GM12872 (cell line): ENCODE results near the gene CCDC9B.

ENCODE experiments used
- TF ChIP-seq, protein P1 (sequence below): IDR thresholded peaks from 3 replicates; pipeline ENCODE4 v1.5.1; 2011; ENCODE audit warnings: low read depth, mild to moderate bottlenecking, low read length, moderate library complexity; ENCODE audit not compliant: insufficient read depth

The CCDC9B gene

DNA sequence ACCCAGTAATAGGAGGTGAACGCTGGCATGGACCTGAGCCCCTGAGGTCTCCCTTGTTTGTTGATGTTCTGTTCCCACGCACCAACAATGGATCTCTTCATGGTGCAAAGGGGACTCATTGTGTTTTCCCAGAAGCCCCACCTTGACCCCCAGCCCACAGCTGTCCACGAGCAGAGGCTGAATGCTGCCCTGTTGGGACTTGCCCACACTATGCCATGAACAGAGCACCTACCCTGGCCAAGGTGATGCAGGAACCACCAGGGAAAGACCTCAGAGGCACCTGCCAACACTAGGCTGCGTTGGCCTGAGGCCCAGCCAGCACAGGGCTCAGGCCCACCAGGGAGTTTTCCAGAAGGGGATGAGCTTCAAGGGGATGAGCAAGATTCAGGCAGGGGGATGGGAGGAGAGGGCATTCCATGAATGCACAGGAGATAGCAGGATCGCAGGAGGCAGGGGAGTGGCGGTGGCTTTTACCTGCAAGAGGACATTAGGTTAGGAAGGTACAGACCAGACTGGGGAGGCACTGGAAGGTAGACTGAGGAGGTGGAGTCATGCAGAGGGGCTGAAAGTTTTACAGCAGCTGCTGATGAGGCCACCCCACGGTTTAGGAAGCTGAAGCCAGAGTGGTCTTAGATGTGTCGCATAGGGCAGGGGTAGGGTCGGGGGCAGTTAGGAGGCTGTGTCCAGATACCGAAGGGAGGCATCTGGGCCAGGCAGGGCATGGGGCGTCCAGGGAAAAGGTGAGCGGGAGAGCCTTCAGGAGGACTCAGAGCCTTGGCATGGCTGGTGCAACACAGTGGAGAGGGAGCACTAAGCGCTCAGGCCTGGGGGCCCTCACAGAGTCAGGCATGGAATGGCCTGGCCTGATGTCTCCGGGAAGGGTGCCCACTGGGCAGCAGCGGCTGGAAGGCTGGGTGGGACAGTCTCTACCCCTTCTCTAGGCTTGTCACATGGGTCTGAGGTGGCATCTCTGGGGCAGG is 6.1 kb upstream of the CCDC9B start:
- TF ChIP-seq, protein P1, sequence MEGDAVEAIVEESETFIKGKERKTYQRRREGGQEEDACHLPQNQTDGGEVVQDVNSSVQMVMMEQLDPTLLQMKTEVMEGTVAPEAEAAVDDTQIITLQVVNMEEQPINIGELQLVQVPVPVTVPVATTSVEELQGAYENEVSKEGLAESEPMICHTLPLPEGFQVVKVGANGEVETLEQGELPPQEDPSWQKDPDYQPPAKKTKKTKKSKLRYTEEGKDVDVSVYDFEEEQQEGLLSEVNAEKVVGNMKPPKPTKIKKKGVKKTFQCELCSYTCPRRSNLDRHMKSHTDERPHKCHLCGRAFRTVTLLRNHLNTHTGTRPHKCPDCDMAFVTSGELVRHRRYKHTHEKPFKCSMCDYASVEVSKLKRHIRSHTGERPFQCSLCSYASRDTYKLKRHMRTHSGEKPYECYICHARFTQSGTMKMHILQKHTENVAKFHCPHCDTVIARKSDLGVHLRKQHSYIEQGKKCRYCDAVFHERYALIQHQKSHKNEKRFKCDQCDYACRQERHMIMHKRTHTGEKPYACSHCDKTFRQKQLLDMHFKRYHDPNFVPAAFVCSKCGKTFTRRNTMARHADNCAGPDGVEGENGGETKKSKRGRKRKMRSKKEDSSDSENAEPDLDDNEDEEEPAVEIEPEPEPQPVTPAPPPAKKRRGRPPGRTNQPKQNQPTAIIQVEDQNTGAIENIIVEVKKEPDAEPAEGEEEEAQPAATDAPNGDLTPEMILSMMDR, result no peak

DNA sequence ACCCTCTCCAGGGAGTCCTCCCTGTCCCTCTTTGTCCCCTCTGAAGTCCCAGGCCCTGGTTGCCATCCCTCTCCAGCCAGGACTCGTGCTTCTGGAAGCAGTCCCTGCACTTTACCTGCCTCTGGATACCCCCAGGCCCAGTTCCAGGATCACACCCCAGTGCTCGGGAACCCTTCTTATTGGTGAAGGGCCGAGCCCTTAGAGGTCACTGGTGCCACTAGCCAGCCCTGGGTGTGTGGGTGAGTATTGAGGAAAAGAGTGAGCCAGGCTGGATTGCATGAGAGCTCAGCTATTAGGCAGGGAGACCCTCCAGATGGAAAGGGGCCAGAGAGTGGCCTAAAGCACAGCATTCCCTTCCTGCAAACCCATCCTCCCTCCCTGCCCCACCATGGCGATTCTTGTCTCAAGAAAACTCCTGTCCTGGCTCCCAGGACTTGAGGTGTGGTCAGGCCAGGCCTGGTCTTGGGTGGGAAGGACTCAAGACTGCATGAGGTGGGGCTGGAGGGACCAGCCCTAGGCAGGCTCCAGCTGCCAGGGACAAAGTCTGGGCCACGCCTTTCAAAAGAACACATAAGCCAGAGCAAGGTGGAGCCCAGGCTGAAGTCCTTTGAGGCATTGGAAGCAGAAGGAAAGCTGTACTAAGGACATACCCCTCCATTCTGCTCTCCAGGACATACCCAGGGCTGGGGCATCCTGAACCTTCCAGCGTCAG is 5.3 kb upstream of the CCDC9B start:
- TF ChIP-seq, protein P1, result no peak

DNA sequence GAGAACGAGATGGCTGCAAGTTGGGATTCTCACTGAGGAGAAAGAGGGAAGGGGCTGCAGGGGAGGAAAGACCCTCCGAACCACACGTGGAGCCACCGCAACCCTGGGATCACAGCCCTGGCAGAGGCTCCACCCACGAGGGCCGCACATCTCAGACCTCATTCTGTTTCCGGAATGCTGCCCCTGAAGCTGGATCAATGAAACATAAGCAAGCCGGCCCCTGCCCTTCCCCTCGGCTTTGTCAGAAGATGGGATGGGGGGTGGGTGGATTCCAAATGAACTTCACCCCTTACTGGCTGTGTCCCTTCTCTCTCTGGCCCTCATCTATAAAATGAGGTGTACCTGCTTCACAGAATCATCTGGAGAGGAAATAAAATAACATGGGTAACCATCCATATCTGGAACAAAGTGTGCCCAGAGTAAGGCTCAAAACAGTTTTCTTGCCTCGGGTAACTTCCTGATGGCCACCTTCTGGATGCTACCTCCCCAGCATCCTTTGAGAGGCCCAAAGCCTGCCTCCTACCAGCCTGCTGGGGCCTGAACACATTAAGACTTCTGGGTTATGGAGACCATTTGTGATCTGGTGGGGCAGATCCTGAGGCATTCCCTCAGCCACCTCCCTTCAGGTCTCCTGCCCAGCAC is 4.6 kb upstream of the CCDC9B start:
- TF ChIP-seq, protein P1, result no peak

DNA sequence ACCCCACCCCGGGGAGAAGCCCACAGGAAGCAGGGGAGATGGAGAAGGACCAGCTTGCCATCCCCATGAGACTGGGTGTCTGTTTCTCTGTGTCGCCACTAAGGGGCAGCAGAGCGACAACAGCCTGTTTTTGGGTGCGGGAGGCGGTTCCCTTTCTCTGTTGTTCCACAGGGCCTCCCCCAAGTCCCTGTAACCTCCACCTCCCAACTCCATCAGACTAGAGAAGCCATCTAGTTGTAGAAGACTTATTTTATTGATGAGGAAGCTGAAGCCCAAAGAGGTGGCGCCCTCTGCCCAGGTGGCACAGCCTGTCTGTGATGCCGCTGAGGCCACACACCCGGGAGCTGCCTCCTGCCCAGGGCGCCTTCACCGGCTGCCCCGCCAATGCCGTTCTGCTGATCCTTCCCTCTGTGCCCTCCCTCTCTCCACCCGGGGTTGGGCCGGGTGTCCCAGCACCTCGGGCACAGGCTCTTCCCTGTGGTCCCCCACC is 3.9 kb upstream of the CCDC9B start:
- TF ChIP-seq, protein P1, result peak; percentile 92

DNA sequence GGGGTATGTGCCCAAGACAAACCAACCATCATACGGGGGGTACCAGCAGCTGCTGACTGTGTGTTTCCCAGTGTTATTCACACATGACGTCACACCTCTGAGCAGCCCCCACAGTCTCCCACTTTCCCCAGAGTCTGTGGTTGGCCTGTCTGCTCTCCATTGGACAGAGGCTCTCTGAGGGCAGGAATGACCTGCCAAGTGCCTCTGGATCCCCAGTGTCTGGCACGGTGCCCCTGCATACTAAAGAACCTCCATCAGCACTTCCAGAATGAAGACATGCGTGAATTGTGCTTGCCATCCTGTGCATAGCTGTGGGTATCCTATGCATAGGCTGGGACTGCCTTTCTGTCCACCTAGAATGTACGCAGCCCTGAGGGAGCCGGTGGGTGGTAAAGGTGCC is 3.5 kb upstream of the CCDC9B start:
- TF ChIP-seq, protein P1, result no peak

DNA sequence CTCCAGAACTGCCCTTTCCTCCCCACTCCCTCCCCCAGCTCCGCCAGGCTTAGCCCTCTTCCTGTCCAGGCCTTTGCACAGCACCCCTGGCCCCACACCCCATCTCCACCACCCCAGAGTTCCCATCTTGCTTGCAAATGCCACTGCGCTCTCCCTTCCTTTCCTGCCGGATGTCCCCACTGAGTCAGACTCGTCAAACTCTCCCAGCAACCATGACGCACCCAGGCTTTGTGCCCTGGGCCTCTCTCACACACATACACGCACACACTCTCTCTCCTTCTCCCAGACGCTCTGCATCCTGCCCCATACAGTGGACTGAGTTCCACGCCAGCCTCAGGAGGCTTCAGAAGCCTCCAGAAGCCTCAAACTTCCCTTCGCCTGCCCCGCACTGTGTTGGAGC is 2.8 kb upstream of the CCDC9B start:
- TF ChIP-seq, protein P1, result no peak
